Osteoblast (primary cell): ENCODE results near the gene BOLA2B. TPM values are rescaled to one million over a fixed set of nuclear protein-coding genes. Genes with fewer than 3 reads are reported as not detected.

ENCODE experiments used
- DNase-seq: peaks from one replicate; pipeline ENCODE4 v3.0.0; 2011; ENCODE audit warnings: low spot score, mixed read lengths; ENCODE audit not compliant: insufficient read length; ENCODE audit errors: missing footprints
- H2AFZ ChIP-seq: 2 replicates; pipeline ENCODE4 v1.6.0; 2011; ENCODE audit warnings: mild to moderate bottlenecking, low read length
- H3K27ac ChIP-seq: 2 replicates; pipeline ENCODE4 v1.5.1; 2011; ENCODE audit warnings: mild to moderate bottlenecking, low read depth, low read length, moderate library complexity
- H3K27me3 ChIP-seq: 2 replicates; pipeline ENCODE4 v1.6.0; 2012; ENCODE audit warnings: mild to moderate bottlenecking, control low read depth, inconsistent platforms, low read length, moderate library complexity; ENCODE audit not compliant: insufficient read depth
- H3K36me3 ChIP-seq: 2 replicates; pipeline ENCODE4 v1.5.1; 2011; ENCODE audit warnings: mild to moderate bottlenecking, low read length, control low read depth, moderate library complexity; ENCODE audit not compliant: insufficient read depth
- H3K4me1 ChIP-seq: 2 replicates; pipeline ENCODE4 v1.5.1; 2011; ENCODE audit warnings: mild to moderate bottlenecking, low read length, control low read depth, moderate library complexity; ENCODE audit not compliant: insufficient read depth
- H3K4me2 ChIP-seq: 2 replicates; pipeline ENCODE4 v1.6.0; 2011; ENCODE audit warnings: mild to moderate bottlenecking, low read length; ENCODE audit not compliant: insufficient read depth
- H3K4me3 ChIP-seq: fragments of 200-600 bp; sonication (generic); 3 replicates; pipeline ENCODE4 v1.5.1; 2012; ENCODE audit warnings: mild to moderate bottlenecking, low read length, inconsistent platforms; ENCODE audit not compliant: insufficient read depth
- H3K79me2 ChIP-seq: 2 replicates; pipeline ENCODE4 v1.6.0; 2012; ENCODE audit warnings: mild to moderate bottlenecking, low read length, control low read depth, inconsistent platforms; ENCODE audit not compliant: insufficient read depth
- H3K9me3 ChIP-seq: 2 replicates; pipeline ENCODE4 v1.5.1; 2011; ENCODE audit warnings: low read depth, low read length, control low read depth
- H4K20me1 ChIP-seq: 2 replicates; pipeline ENCODE4 v1.6.0; 2012; ENCODE audit warnings: mild to moderate bottlenecking, low read length, control low read depth; ENCODE audit not compliant: insufficient read depth
- total RNA-seq: library from RNA; depleted of rRNA; stranded (reverse); fragments of >200 nt; gene quantifications from 2 replicates; pipeline ENCODE4 v1.2.3, GENCODE V29; 2012
- TF ChIP-seq, protein P1 (sequence below): IDR thresholded peaks from 2 replicates; pipeline ENCODE4 v1.5.1; 2011; ENCODE audit warnings: mild to moderate bottlenecking, low read depth, low read length, moderate library complexity; ENCODE audit errors: extremely low read depth

BOLA2B gene
- total RNA-seq, 1 donor, result 64.8 TPM

DNA sequence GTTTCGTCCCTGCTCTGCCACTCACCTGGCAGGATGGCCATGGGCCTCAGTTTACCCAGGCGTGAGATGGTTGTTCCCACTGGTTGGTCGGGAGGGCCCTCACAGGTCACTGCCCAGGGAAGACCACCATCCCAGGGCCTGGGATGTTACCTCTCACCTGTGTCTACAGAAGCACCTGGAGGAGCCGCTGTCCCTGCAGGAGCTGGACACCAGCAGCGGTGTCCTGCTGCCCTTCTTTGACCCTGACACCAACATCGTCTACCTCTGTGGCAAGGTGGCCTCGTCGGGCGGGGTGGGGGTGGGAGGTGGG is 6.0 kb downstream of the BOLA2B start:
- TF ChIP-seq, protein P1, sequence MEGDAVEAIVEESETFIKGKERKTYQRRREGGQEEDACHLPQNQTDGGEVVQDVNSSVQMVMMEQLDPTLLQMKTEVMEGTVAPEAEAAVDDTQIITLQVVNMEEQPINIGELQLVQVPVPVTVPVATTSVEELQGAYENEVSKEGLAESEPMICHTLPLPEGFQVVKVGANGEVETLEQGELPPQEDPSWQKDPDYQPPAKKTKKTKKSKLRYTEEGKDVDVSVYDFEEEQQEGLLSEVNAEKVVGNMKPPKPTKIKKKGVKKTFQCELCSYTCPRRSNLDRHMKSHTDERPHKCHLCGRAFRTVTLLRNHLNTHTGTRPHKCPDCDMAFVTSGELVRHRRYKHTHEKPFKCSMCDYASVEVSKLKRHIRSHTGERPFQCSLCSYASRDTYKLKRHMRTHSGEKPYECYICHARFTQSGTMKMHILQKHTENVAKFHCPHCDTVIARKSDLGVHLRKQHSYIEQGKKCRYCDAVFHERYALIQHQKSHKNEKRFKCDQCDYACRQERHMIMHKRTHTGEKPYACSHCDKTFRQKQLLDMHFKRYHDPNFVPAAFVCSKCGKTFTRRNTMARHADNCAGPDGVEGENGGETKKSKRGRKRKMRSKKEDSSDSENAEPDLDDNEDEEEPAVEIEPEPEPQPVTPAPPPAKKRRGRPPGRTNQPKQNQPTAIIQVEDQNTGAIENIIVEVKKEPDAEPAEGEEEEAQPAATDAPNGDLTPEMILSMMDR, result no peak
- H3K36me3 ChIP-seq, result no peaks in the 10 kb centered on the region
- H3K4me2 ChIP-seq, result no peak overlapping the region
- no peak for DNase-seq
- H3K9me3 ChIP-seq, result no peaks in the 10 kb centered on the region
- H3K79me2 ChIP-seq, result no peaks in the 10 kb centered on the region
- H3K27me3 ChIP-seq, result no peaks in the 10 kb centered on the region
- peaks cover 3% of the 10 kb centered on the region for H4K20me1 ChIP-seq
- no peak overlapping the region for H3K27ac ChIP-seq
- no peaks in the 10 kb centered on the region for H3K4me1 ChIP-seq
- H2AFZ ChIP-seq, result no peak overlapping the region
- no peak overlapping the region for H3K4me3 ChIP-seq

DNA sequence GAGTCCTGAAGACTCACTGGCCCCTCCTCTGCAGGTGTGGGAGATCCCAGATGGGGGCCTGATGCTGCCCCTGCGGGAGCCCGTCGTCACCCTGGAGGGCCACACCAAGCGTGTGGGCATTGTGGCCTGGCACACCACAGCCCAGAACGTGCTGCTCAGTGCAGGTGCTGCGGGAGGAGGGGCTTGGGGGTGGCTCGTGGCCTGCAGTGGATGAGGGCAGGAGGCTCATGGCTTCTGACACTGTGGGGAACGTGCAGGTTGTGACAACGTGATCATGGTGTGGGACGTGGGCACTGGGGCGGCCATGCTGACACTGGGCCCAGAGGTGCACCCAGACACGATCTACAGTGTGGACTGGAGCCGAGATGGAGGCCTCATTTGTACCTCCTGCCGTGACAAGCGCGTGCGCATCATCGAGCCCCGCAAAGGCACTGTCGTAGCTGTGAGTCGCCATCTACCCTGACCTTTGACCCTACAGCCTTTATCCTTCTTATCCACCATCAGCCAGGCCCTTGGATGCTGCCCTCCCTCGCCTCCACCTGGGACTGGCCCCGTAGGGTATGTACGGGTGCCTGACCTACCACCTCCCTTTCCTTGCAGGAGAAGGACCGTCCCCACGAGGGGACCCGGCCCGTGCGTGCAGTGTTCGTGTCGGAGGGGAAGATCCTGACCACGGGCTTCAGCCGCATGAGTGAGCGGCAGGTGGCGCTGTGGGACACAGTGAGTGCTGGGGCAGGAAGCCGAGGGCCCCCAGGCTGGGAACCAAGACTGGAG is 6.5 kb downstream of the BOLA2B start:
- TF ChIP-seq, protein P1, result peak; percentile 64
- no peak overlapping the region for H2AFZ ChIP-seq
- H3K9me3 ChIP-seq, result no peaks in the 10 kb centered on the region
- no peak overlapping the region for H3K4me2 ChIP-seq
- H3K36me3 ChIP-seq, result no peaks in the 10 kb centered on the region
- H3K4me1 ChIP-seq, result no peaks in the 10 kb centered on the region
- H4K20me1 ChIP-seq, result peaks cover 3% of the 10 kb centered on the region
- H3K27ac ChIP-seq, result no peak overlapping the region
- H3K79me2 ChIP-seq, result no peaks in the 10 kb centered on the region
- H3K27me3 ChIP-seq, result no peaks in the 10 kb centered on the region
- DNase-seq, result peak; percentile 93
- H3K4me3 ChIP-seq, result no peak overlapping the region

- TF ChIP-seq, protein P1, result no peak
- Histone ChIP-seq H3K4me2 (no peak overlapping the region), H2AFZ (no peak overlapping the region), H3K27me3 (no peaks in the 10 kb centered on the region), H3K4me3 (no peak overlapping the region), H3K27ac (no peak overlapping the region), H3K4me1 (no peaks in the 10 kb centered on the region), H4K20me1 (peaks cover 3% of the 10 kb centered on the region), H3K79me2 (no peaks in the 10 kb centered on the region), H3K9me3 (no peaks in the 10 kb centered on the region), H3K36me3 (no peaks in the 10 kb centered on the region)
- no peak for DNase-seq
Measured at GRCh38 chr16:30186444-30186781, 7.1 kb downstream of the BOLA2B start.

DNA sequence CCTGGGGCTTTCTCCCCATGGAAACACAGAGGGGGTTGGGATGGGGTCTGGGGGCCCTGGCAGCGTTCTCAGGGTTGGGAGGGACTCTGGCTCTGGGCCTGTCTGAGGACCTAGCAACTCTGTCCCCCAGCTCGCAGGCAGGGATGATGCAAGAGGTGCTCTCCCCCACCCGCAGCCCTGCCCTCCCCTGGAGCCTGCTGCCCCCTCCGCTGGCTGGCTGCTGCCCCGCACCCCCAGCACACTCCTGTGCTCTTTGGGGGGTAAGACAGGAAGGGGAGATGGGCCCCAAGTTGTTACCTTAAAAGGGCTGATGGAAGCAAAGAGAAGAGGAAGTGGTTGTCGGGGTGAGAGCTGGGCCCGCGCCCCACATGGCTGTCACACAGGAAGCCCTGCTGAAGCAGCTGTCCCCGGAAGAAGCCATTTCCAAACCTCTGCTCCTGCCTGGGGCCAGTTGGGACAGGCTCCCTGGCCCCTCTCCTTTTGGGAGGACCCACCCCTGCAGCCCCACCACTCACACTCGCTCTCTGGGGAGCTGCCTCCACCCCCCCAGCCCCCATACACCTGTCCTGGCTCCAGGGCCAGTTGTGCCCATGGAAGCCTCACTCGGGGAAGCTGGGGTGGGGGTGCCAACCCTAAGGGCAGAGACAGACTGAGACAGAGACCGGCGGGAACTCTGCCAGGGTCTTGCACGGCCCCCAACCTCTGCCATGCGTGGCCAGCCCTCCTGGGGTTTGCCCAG is 7.6 kb downstream of the BOLA2B start:
- no peaks in the 10 kb centered on the region for H3K9me3 ChIP-seq
- peak; percentile 63 for DNase-seq
- TF ChIP-seq, protein P1, result no peak

More for the DNA sequence above, 7.6 kb downstream of the BOLA2B start:
- H3K4me3 ChIP-seq, result no peak overlapping the region
- peaks cover 3% of the 10 kb centered on the region for H4K20me1 ChIP-seq
- no peak overlapping the region for H3K27ac ChIP-seq
- no peak overlapping the region for H3K4me2 ChIP-seq
- H3K4me1 ChIP-seq, result no peaks in the 10 kb centered on the region
- no peaks in the 10 kb centered on the region for H3K36me3 ChIP-seq
- no peak overlapping the region for H2AFZ ChIP-seq
- H3K27me3 ChIP-seq, result no peaks in the 10 kb centered on the region
- H3K79me2 ChIP-seq, result no peaks in the 10 kb centered on the region
